Transverse colon (tissue), 3 donors: ENCODE data around the gene CSF1R.

Experiments used
- EP300 ChIP-seq: sonication (generic); formaldehyde crosslinking; IDR thresholded peaks from one replicate; pipeline ENCODE4 v1.6.1; 2017; ENCODE audit warnings: antibody characterized with exemption, low read depth
- TF ChIP-seq, protein P1 (sequence below), 5 experiments: fragments of 200-600 bp in 3 of 5; fragments of 450-650 bp in 2 of 5; sonication (generic) in 3 of 5; IDR thresholded peaks; 1 replicate in 2 of 5; 2 replicates in 3 of 5; pipeline ENCODE4 v1.5.1; 2016 to 2017; ENCODE audit warnings: antibody characterized with exemption in 5 of 5, inconsistent platforms in 3 of 5, mild to moderate bottlenecking in 2 of 5, moderate library complexity in 1 of 5

DNA sequence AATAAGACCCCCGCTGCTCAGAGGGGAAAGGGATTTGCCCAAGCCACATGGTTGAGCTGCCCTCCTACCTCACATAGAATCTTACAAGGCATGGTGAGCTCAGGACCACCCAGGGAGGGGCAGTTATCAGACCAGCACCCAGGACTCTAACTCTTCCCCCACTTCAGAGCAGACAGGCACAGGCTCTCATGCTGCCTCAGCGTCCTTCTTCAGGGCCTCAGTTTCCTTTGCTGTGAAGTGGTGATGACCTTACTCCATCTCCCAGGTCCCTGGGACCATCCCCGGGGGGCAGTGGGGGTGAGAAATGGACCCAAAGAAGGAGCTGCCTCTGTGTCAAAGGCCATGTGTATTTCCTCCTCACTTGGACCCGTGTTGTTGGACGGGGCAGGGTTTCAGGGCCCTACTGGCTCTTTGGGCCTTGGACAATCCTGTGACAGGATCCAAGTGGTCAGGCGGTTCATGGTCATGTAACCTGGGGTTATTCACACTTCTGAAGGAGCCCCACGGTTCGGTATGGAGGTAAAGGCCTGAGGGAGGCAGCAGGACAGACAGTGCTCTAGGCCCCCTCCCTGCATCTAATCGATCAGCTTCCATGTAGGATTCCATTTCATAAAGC lies 31.7 kb upstream of the CSF1R start:
- no peak for TF ChIP-seq EP300
- TF ChIP-seq, protein P1, sequence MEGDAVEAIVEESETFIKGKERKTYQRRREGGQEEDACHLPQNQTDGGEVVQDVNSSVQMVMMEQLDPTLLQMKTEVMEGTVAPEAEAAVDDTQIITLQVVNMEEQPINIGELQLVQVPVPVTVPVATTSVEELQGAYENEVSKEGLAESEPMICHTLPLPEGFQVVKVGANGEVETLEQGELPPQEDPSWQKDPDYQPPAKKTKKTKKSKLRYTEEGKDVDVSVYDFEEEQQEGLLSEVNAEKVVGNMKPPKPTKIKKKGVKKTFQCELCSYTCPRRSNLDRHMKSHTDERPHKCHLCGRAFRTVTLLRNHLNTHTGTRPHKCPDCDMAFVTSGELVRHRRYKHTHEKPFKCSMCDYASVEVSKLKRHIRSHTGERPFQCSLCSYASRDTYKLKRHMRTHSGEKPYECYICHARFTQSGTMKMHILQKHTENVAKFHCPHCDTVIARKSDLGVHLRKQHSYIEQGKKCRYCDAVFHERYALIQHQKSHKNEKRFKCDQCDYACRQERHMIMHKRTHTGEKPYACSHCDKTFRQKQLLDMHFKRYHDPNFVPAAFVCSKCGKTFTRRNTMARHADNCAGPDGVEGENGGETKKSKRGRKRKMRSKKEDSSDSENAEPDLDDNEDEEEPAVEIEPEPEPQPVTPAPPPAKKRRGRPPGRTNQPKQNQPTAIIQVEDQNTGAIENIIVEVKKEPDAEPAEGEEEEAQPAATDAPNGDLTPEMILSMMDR (IDR thresholded peaks at IDR 0.05), result no peak
